Glutamatergic neuron (in vitro differentiated cells): ENCODE results near the gene DDIAS. TPM values are rescaled to one million over a fixed set of nuclear protein-coding genes. Genes with fewer than 3 reads are reported as not detected.

Experiments used
- DNase-seq: peaks from one replicate; pipeline ENCODE4 v3.0.0; 2022
- H3K27ac Mint-ChIP-seq: one replicate; pipeline ENCODE4 v1.8.0; 2020; ENCODE audit warnings: mild to moderate bottlenecking, mixed read lengths, inconsistent platforms; ENCODE audit not compliant: unreplicated experiment
- H3K27me3 Mint-ChIP-seq: one replicate; pipeline ENCODE4 v1.8.0; 2020; ENCODE audit warnings: mild to moderate bottlenecking, moderate library complexity, mixed read lengths, inconsistent platforms; ENCODE audit not compliant: unreplicated experiment
- H3K36me3 Mint-ChIP-seq: one replicate; pipeline ENCODE4 v1.8.0; 2020; ENCODE audit warnings: mild to moderate bottlenecking, mixed read lengths, inconsistent platforms; ENCODE audit not compliant: unreplicated experiment
- H3K4me1 Mint-ChIP-seq: one replicate; pipeline ENCODE4 v1.8.0; 2020; ENCODE audit warnings: mild to moderate bottlenecking, low read depth, mixed read lengths, inconsistent platforms; ENCODE audit not compliant: unreplicated experiment
- H3K4me3 Mint-ChIP-seq: one replicate; pipeline ENCODE4 v1.8.0; 2020; ENCODE audit warnings: mild to moderate bottlenecking, mixed read lengths, inconsistent platforms; ENCODE audit not compliant: unreplicated experiment
- H3K9me3 Mint-ChIP-seq: one replicate; pipeline ENCODE4 v1.8.0; 2020; ENCODE audit warnings: mild to moderate bottlenecking, moderate library complexity, mixed read lengths, inconsistent platforms; ENCODE audit not compliant: unreplicated experiment
- total RNA-seq: library from RNA; stranded (reverse); fragmentation: NEBNext Ultra II Directional; extraction: Animal tissue kit (Norgen Biotek cat#: 25700); gene quantifications from one replicate; pipeline ENCODE4 v1.2.1, GENCODE V29; 2021; ENCODE audit not compliant: unreplicated experiment
- TF ChIP-seq, protein P1 (sequence below): fragments of 200-600 bp; sonication (generic); IDR thresholded peaks from one replicate; pipeline ENCODE4 v1.5.0; 2021; ENCODE audit not compliant: partially characterized antibody, unreplicated experiment

Gene DDIAS
- total RNA-seq, 1 donor from 2014 or later: 2.0 TPM

DNA sequence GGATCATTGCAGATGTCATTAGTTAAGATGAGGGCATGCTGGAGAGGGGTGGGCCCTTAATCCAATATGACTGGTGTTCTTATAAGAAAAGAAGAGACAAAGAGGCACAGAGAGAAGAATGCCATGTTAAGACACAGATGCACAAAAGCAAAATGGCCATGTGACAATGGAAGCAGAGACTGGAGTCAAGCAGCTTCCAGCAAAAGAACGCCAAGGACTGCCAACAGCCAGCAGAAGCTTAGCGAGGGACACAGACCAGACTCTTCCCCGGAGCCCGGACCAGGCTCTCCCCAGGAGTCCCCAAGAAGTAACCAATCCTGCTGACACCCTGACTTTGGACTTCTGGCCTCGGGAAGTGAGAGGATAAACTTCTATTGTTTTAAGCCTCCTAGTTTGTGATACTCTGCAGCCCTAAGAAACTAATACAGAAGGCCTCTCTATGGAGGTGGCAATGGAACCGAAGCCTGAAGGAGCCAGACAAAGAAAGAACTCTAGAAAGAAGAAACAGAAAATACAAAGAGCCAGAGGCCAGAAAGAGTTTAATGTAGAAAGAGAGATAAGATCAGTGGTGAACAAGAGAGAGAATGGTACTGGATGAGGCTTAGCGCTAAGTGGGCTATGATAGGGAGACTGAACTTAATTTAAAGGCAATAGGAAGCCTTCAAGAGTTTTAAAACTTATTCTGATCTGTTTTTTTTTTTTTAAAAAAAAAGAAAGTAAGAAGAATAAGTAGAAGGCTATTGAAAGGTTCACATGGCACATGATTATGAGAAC is 29.0 kb upstream of the DDIAS start:
- no peak for DNase-seq
- TF ChIP-seq, protein P1, sequence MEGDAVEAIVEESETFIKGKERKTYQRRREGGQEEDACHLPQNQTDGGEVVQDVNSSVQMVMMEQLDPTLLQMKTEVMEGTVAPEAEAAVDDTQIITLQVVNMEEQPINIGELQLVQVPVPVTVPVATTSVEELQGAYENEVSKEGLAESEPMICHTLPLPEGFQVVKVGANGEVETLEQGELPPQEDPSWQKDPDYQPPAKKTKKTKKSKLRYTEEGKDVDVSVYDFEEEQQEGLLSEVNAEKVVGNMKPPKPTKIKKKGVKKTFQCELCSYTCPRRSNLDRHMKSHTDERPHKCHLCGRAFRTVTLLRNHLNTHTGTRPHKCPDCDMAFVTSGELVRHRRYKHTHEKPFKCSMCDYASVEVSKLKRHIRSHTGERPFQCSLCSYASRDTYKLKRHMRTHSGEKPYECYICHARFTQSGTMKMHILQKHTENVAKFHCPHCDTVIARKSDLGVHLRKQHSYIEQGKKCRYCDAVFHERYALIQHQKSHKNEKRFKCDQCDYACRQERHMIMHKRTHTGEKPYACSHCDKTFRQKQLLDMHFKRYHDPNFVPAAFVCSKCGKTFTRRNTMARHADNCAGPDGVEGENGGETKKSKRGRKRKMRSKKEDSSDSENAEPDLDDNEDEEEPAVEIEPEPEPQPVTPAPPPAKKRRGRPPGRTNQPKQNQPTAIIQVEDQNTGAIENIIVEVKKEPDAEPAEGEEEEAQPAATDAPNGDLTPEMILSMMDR: no peak
- Mint-ChIP-seq H3K27ac (no peak overlapping the region), H3K9me3 (no peaks in the 10 kb centered on the region), H3K4me1 (peaks cover 4% of the 10 kb centered on the region), H3K4me3 (no peak overlapping the region), H3K27me3 (peaks cover 1% of the 10 kb centered on the region), H3K36me3 (no peaks in the 10 kb centered on the region)

DNA sequence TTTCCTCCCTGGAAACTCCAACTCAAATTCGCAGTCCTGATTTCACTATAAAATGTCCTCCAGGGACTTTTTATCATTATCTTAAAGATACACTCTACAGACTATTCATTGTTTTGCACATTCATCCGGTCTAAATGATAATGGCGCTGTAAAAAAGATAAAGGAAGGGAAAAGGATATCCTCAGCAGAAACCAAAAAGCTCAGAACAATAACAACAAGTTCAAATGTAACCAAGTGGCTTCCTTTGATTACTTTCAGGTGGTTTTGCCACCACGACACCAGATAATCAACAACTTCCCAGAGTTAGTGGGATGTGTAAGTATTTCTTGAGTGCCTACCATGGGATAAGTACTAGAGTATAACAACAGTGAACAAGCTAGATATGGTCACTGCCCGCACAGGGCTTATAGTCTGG is 27.6 kb upstream of the DDIAS start:
- peaks cover 5% of the 10 kb centered on the region for H3K36me3 Mint-ChIP-seq
- peaks cover 4% of the 10 kb centered on the region for H3K4me1 Mint-ChIP-seq
- H3K27ac Mint-ChIP-seq: no peak overlapping the region
- H3K27me3 Mint-ChIP-seq: no peaks in the 10 kb centered on the region
- H3K9me3 Mint-ChIP-seq: no peaks in the 10 kb centered on the region
- TF ChIP-seq, protein P1: no peak
- no peak for DNase-seq
- no peak overlapping the region for H3K4me3 Mint-ChIP-seq

DNA sequence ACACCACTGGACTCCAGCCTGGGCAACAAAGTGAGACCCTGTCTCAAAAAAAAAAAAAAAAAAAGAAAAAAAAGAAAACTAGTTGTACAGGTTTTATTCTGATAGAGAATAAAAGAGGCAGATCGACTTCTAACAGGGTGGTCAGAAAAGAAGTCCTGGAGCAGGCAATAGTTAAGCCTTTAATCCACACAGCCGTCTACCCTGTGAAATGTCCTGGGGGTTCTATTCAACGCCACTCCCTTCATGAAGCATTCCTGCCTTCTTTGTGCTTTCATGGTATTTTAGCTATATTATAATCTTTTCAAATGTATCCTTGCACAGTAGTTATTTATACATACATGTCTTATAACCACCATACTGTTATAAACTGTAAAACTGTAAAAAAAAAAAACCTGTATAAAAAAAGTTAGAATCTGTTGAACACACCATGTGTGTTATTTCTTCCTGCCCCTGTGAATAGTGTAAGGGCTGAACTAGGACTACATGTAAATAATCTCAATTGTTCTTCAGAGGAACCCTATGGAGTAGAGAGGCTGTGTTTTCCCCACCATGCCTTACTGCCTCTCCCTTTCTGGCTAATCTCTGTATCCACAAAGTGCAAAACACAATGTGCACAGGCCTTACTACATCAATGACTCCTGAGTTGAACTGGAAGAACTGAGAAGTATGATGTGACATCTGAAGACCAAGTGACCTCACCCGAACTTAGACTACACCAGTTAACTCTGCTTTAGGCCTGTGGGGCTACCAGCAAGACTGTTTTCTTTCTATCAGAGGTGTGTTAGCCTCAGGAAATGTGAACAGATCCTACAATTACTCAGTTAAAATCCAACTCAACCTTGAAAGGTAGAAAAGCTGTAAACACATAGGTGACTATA is 26.7 kb upstream of the DDIAS start:
- peaks cover 4% of the 10 kb centered on the region for H3K4me1 Mint-ChIP-seq
- H3K27ac Mint-ChIP-seq: no peak overlapping the region
- DNase-seq: no peak
- no peak overlapping the region for H3K4me3 Mint-ChIP-seq
- TF ChIP-seq, protein P1: no peak
- H3K27me3 Mint-ChIP-seq: no peaks in the 10 kb centered on the region
- H3K9me3 Mint-ChIP-seq: no peaks in the 10 kb centered on the region
- H3K36me3 Mint-ChIP-seq: peaks cover 5% of the 10 kb centered on the region

DNA sequence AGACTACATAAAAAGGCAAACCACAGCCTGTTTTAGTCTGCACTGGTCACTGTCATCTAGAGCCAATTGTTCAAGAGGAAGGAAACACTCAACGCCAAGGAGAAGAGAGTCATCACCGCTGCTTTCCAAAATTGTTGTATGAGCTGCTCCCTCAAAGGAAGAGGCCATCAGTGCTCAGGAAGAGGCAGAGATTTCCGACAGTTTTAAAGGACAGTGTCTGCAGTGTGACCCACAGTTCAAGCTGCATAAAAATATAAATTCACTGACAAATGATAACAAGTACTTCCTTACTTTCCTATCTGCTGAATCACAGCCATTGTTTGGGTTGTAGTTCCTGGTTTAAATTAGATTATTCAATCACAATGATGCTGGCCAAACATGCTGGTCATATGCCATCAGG is 17.7 kb upstream of the DDIAS start:
- H3K4me1 Mint-ChIP-seq: no peaks in the 10 kb centered on the region
- H3K4me3 Mint-ChIP-seq: no peak overlapping the region
- peaks cover 3% of the 10 kb centered on the region for H3K27me3 Mint-ChIP-seq
- H3K27ac Mint-ChIP-seq: no peak overlapping the region
- TF ChIP-seq, protein P1: no peak
- peaks cover 4% of the 10 kb centered on the region for H3K36me3 Mint-ChIP-seq
- no peak for DNase-seq
- H3K9me3 Mint-ChIP-seq: no peaks in the 10 kb centered on the region
